SK-N-SH treated with all-trans-retinoic acid at 6 μM for 48 hours (cell line): Measurements from ENCODE around the gene RAPGEF4.

Experiments used
- ATAC-seq: fragments of 200-7000 bp; cut with Tn5 transposase; 3 replicates; pipeline ENCODE4 v1.9.1; 2020; ENCODE audit warnings: mild to moderate bottlenecking, moderate library complexity
- ARNTL ChIP-seq: fragments of 450-650 bp; formaldehyde crosslinking; IDR thresholded peaks from 2 replicates; pipeline ENCODE4 v1.5.0; 2020; ENCODE audit warnings: low read depth, mild to moderate bottlenecking, moderate library complexity, borderline replicate concordance
- BACH2 ChIP-seq: fragments of 250-450 bp; sonication (Bioruptor Pico); IDR thresholded peaks from 2 replicates; pipeline ENCODE4 v1.9.0; 2021; ENCODE audit warnings: mild to moderate bottlenecking, borderline replicate concordance
- CSDC2 ChIP-seq: fragments of 250-450 bp; sonication (Bioruptor Pico); IDR thresholded peaks from 2 replicates; pipeline ENCODE4 v1.5.0; 2020; ENCODE audit warnings: mild to moderate bottlenecking, moderate library complexity
- ESRRG ChIP-seq: fragments of 250-450 bp; sonication (Bioruptor Pico); IDR thresholded peaks from 2 replicates; pipeline ENCODE4 v1.6.1; 2021; ENCODE audit warnings: mild to moderate bottlenecking
- GLIS3 ChIP-seq: fragments of 250-450 bp; sonication (Bioruptor Pico); IDR thresholded peaks from 2 replicates; pipeline ENCODE4 v1.5.0; 2020; ENCODE audit warnings: mild to moderate bottlenecking, moderate library complexity
- ISL1 ChIP-seq: fragments of 250-450 bp; sonication (Bioruptor Pico); IDR thresholded peaks from 2 replicates; pipeline ENCODE4 v2.1.2; 2022; ENCODE audit warnings: mild to moderate bottlenecking, moderate library complexity
- OSR1 ChIP-seq: fragments of 250-450 bp; sonication (Bioruptor Pico); IDR thresholded peaks from 2 replicates; pipeline ENCODE4 v1.8.0; 2022; ENCODE audit warnings: moderate library complexity, mild to moderate bottlenecking, inconsistent platforms
- PPARA ChIP-seq: fragments of 250-450 bp; sonication (Bioruptor Pico); IDR thresholded peaks from 2 replicates; pipeline ENCODE4 v1.5.0; 2020; ENCODE audit warnings: mild to moderate bottlenecking, borderline replicate concordance
- RARB ChIP-seq: fragments of 250-450 bp; sonication (Bioruptor Pico); IDR thresholded peaks from 2 replicates; pipeline ENCODE4 v1.8.0; 2021; ENCODE audit warnings: mild to moderate bottlenecking, moderate library complexity
- SNAI2 ChIP-seq: fragments of 250-450 bp; sonication (Bioruptor Pico); IDR thresholded peaks from 2 replicates; pipeline ENCODE4 v1.5.0; 2020; ENCODE audit warnings: mild to moderate bottlenecking, moderate library complexity
- TCF4 ChIP-seq: fragments of 250-450 bp; sonication (Bioruptor Pico); IDR thresholded peaks from 2 replicates; pipeline ENCODE4 v1.8.0; 2021; ENCODE audit warnings: mild to moderate bottlenecking, moderate library complexity, borderline replicate concordance
- TOX ChIP-seq: fragments of 250-450 bp; sonication (Bioruptor Pico); IDR thresholded peaks from 2 replicates; pipeline ENCODE4 v1.8.0; 2021; ENCODE audit warnings: mild to moderate bottlenecking, moderate library complexity, borderline replicate concordance
- TSHZ2 ChIP-seq: fragments of 250-450 bp; sonication (Bioruptor Pico); IDR thresholded peaks from 2 replicates; pipeline ENCODE4 v1.5.0; 2020; ENCODE audit warnings: mild to moderate bottlenecking, moderate library complexity
- ZC3H10 ChIP-seq: fragments of 250-450 bp; sonication (Bioruptor Pico); IDR thresholded peaks from 2 replicates; pipeline ENCODE4 v1.5.1; 2021; ENCODE audit warnings: mild to moderate bottlenecking, moderate library complexity
- ZFP3 ChIP-seq: fragments of 250-450 bp; sonication (Bioruptor Pico); IDR thresholded peaks from 2 replicates; pipeline ENCODE4 v1.5.0; 2020; ENCODE audit warnings: mild to moderate bottlenecking, moderate library complexity
- ZFP30 ChIP-seq: fragments of 450-650 bp; formaldehyde crosslinking; IDR thresholded peaks from 2 replicates; pipeline ENCODE4 v1.5.0; 2022; ENCODE audit warnings: mild to moderate bottlenecking, moderate library complexity
- ZNF565 ChIP-seq: fragments of 450-650 bp; formaldehyde crosslinking; conservative IDR thresholded peaks from 2 replicates; pipeline ENCODE4 v1.5.0; 2020; ENCODE audit warnings: low read depth, mild to moderate bottlenecking, moderate library complexity
- ZNF70 ChIP-seq: fragments of 450-650 bp; formaldehyde crosslinking; IDR thresholded peaks from 2 replicates; pipeline ENCODE4 v1.5.0; 2020; ENCODE audit warnings: mild to moderate bottlenecking, moderate library complexity
- ZNF8 ChIP-seq: fragments of 450-650 bp; formaldehyde crosslinking; IDR thresholded peaks from 2 replicates; pipeline ENCODE4 v1.5.0; 2020; ENCODE audit warnings: mild to moderate bottlenecking, moderate library complexity
- TF ChIP-seq, protein P1 (sequence below): fragments of 250-450 bp; sonication (Bioruptor Pico); IDR thresholded peaks from 2 replicates; pipeline ENCODE4 v1.8.0; 2020; ENCODE audit warnings: mild to moderate bottlenecking, moderate library complexity, borderline replicate concordance
- TF ChIP-seq, protein P2 (sequence below): fragments of 250-450 bp; sonication (Bioruptor Pico); IDR thresholded peaks from 2 replicates; pipeline ENCODE4 v1.5.1; 2021; ENCODE audit warnings: mild to moderate bottlenecking, moderate library complexity
- TF ChIP-seq, protein P3 (sequence below): fragments of 250-450 bp; sonication (Bioruptor Pico); IDR thresholded peaks from 2 replicates; pipeline ENCODE4 v1.8.0; 2021; ENCODE audit warnings: low read depth, mild to moderate bottlenecking, moderate library complexity, borderline replicate concordance

Gene RAPGEF4

GRCh38 chr2:172725284-172725683 lies 10.4 kb upstream of the RAPGEF4 start:
- ATAC-seq = no peak

GRCh38 chr2:172725746-172726145 lies 9.9 kb upstream of the RAPGEF4 start:
- no peak for TF ChIP-seq ESRRG (CRISPR knock-in tag)
- TF ChIP-seq ZC3H10 (CRISPR knock-in tag) = no peak
- no peak for TF ChIP-seq ARNTL (CRISPR knock-in tag)
- TF ChIP-seq PPARA (CRISPR knock-in tag) = no peak
- no peak for TF ChIP-seq CSDC2 (CRISPR knock-in tag)
- TF ChIP-seq OSR1 (CRISPR knock-in tag) = no peak
- no peak for TF ChIP-seq TSHZ2 (CRISPR knock-in tag)
- no peak for TF ChIP-seq ZNF8 (CRISPR knock-in tag)
- TF ChIP-seq ZFP3 = no peak
- no peak for TF ChIP-seq RARB (CRISPR knock-in tag)
- TF ChIP-seq BACH2 = no peak
- TF ChIP-seq TCF4 (CRISPR knock-in tag) = no peak
- ATAC-seq = no peak

More at GRCh38 chr2:172725284-172725683, 10.4 kb upstream of the RAPGEF4 start:
- TF ChIP-seq, protein P1, sequence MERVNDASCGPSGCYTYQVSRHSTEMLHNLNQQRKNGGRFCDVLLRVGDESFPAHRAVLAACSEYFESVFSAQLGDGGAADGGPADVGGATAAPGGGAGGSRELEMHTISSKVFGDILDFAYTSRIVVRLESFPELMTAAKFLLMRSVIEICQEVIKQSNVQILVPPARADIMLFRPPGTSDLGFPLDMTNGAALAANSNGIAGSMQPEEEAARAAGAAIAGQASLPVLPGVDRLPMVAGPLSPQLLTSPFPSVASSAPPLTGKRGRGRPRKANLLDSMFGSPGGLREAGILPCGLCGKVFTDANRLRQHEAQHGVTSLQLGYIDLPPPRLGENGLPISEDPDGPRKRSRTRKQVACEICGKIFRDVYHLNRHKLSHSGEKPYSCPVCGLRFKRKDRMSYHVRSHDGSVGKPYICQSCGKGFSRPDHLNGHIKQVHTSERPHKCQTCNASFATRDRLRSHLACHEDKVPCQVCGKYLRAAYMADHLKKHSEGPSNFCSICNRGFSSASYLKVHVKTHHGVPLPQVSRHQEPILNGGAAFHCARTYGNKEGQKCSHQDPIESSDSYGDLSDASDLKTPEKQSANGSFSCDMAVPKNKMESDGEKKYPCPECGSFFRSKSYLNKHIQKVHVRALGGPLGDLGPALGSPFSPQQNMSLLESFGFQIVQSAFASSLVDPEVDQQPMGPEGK (CRISPR knock-in tag) = no peak
- TF ChIP-seq TOX (CRISPR knock-in tag) = no peak
- TF ChIP-seq, all 23 proteins: peak for 0

DNA sequence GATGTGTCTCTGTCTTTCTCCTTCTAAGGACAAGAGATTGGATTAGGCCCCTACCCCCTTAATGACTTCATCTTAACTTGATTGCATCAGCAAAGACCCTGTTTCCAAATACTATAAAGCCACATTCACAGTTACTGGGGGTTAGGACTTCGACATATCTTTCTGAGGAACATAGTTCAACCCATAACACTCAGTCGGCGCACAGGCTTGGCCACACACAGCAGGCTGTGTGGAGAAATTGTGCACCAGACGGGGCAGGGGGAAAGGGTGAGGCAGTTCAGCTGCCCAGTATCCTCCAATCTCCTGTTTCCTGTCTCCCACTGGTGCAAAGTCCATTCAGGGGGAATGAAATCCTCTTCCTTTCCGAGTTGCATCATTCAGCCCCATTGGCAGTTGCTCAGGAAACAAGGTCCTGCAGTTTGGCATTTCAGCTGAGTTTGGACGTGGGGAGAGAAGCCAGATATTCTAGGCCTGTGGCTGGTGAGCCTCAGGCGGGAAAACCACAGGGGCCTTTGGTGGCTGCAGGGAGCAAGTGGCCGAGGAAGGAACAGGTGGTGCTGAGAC lies 9.4 kb upstream of the RAPGEF4 start:
- TF ChIP-seq BACH2 = no peak
- TF ChIP-seq RARB (CRISPR knock-in tag) = no peak
- no peak for TF ChIP-seq SNAI2
- no peak for TF ChIP-seq ZFP30 (CRISPR knock-in tag)
- no peak for TF ChIP-seq TCF4 (CRISPR knock-in tag)
- TF ChIP-seq, protein P1 (CRISPR knock-in tag) = no peak
- no peak for TF ChIP-seq ARNTL (CRISPR knock-in tag)
- TF ChIP-seq ZC3H10 (CRISPR knock-in tag) = no peak
- TF ChIP-seq, protein P2, sequence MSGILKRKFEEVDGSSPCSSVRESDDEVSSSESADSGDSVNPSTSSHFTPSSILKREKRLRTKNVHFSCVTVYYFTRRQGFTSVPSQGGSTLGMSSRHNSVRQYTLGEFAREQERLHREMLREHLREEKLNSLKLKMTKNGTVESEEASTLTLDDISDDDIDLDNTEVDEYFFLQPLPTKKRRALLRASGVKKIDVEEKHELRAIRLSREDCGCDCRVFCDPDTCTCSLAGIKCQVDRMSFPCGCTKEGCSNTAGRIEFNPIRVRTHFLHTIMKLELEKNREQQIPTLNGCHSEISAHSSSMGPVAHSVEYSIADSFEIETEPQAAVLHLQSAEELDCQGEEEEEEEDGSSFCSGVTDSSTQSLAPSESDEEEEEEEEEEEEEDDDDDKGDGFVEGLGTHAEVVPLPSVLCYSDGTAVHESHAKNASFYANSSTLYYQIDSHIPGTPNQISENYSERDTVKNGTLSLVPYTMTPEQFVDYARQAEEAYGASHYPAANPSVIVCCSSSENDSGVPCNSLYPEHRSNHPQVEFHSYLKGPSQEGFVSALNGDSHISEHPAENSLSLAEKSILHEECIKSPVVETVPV (CRISPR knock-in tag) = no peak
- no peak for TF ChIP-seq TOX (CRISPR knock-in tag)
- TF ChIP-seq, protein P3, sequence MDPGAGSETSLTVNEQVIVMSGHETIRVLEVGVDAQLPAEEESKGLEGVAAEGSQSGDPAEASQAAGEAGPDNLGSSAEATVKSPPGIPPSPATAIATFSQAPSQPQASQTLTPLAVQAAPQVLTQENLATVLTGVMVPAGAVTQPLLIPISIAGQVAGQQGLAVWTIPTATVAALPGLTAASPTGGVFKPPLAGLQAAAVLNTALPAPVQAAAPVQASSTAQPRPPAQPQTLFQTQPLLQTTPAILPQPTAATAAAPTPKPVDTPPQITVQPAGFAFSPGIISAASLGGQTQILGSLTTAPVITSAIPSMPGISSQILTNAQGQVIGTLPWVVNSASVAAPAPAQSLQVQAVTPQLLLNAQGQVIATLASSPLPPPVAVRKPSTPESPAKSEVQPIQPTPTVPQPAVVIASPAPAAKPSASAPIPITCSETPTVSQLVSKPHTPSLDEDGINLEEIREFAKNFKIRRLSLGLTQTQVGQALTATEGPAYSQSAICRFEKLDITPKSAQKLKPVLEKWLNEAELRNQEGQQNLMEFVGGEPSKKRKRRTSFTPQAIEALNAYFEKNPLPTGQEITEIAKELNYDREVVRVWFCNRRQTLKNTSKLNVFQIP = no peak
- TF ChIP-seq ZNF70 (CRISPR knock-in tag) = no peak
- no peak for TF ChIP-seq ZNF565 (CRISPR knock-in tag)
- no peak for TF ChIP-seq ZFP3
- TF ChIP-seq GLIS3 (CRISPR knock-in tag) = no peak
- TF ChIP-seq PPARA (CRISPR knock-in tag) = no peak
- no peak for TF ChIP-seq OSR1 (CRISPR knock-in tag)
- no peak for TF ChIP-seq CSDC2 (CRISPR knock-in tag)
- TF ChIP-seq ISL1 = no peak
- TF ChIP-seq TSHZ2 (CRISPR knock-in tag) = no peak
- TF ChIP-seq, all 23 proteins: peak for 0
- ATAC-seq = no peak
